H1 (cell line): Measurements from ENCODE around the gene SRM. TPM values are rescaled to one million over a fixed set of nuclear protein-coding genes. Genes with fewer than 3 reads are reported as not detected.
A peak's percentile ranks its signal among the peaks of the same experiment; 100 is the strongest.

ENCODE experiments used
- CTCF ChIA-PET: fragments of 300-600 bp; sonication (Branson Sonifier 250); formaldehyde crosslinking; loops from one replicate; lab custom pipeline; 2021; ENCODE audit not compliant: partially characterized antibody; lab: Charles Lee
- POLR2A ChIA-PET: fragments of 300-600 bp; sonication (Branson Sonifier 250); formaldehyde crosslinking; loops from one replicate; lab custom pipeline; 2021; ENCODE audit warnings: inconsistent platforms; ENCODE audit not compliant: partially characterized antibody; lab: Charles Lee
- DNase-seq, 2 experiments: peaks; one replicate each; pipeline versions ENCODE4 v3.0.0 to v3.0.0-alpha.2; 2010 to 2022; ENCODE audit warnings: low spot score in 2 of 2, low read depth in 1 of 2, mixed read lengths in 1 of 2
- FAIRE-seq: peaks from 2 replicates; lab custom pipeline; 2011; peaks lifted over from hg19 to GRCh38; lab: Jason Lieb, UNC
- H2AFZ ChIP-seq: 2 replicates; pipeline ENCODE4 v1.8.1; 2012; ENCODE audit warnings: low read length, inconsistent platforms
- H2AK5ac ChIP-seq: 2 replicates; pipeline ENCODE4 v1.6.1; 2013; ENCODE audit warnings: low read depth, low read length
- H2BK120ac ChIP-seq: replicated peaks from 2 replicates; pipeline ENCODE3; 2013; ENCODE audit warnings: low read depth, low read length, inconsistent platforms
- H2BK12ac ChIP-seq: 2 replicates; pipeline ENCODE4 v1.6.1; 2013; ENCODE audit warnings: low read depth, low read length
- H2BK15ac ChIP-seq: 2 replicates; pipeline ENCODE4 v1.6.1; 2013; ENCODE audit warnings: low read length
- H2BK20ac ChIP-seq: 2 replicates; pipeline ENCODE4 v1.6.1; 2013; ENCODE audit warnings: low read length
- H2BK5ac ChIP-seq: 2 replicates; pipeline ENCODE4 v1.6.1; 2013; ENCODE audit warnings: low read depth, low read length
- H3K14ac ChIP-seq: 2 replicates; pipeline ENCODE4 v1.6.1; 2013; ENCODE audit warnings: inconsistent platforms; ENCODE audit not compliant: insufficient read length
- H3K18ac ChIP-seq: 2 replicates; pipeline ENCODE4 v1.6.1; 2013; ENCODE audit warnings: low read length; ENCODE audit errors: extremely low read depth
- H3K23ac ChIP-seq: 2 replicates; pipeline ENCODE4 v1.6.1; 2013; ENCODE audit warnings: inconsistent platforms; ENCODE audit not compliant: insufficient read length
- H3K23me2 ChIP-seq: 2 replicates; pipeline ENCODE4 v1.6.1; 2013; ENCODE audit warnings: low read depth, low read length
- H3K27ac ChIP-seq: 2 replicates; pipeline ENCODE4 v1.6.1; 2011; ENCODE audit warnings: low read depth, low read length, inconsistent platforms
- H3K27me3 ChIP-seq, 4 experiments: replicated peaks in 1 of 4; 1 replicate in 1 of 4; 2 replicates in 3 of 4; pipeline versions ENCODE4 v1.6.1 to v1.8.1; 2011 to 2013; ENCODE audit warnings: low read length in 3 of 4, mild to moderate bottlenecking in 3 of 4, inconsistent platforms in 2 of 4, mixed read lengths in 2 of 4, moderate library complexity in 1 of 4; ENCODE audit not compliant: control insufficient read depth in 3 of 4, insufficient read depth in 3 of 4; ENCODE audit errors: extremely low read depth in 1 of 4
- H3K36me3 ChIP-seq, 4 experiments: 2 replicates each; pipeline versions ENCODE4 v1.6.1 to v1.8.1; 2011 to 2013; ENCODE audit warnings: mild to moderate bottlenecking in 4 of 4, low read length in 3 of 4, moderate library complexity in 2 of 4, control low read depth in 1 of 4, inconsistent platforms in 1 of 4; ENCODE audit not compliant: insufficient read depth in 4 of 4, control insufficient read depth in 2 of 4
- H3K4ac ChIP-seq: replicated peaks from 2 replicates; pipeline ENCODE3; 2013; ENCODE audit warnings: low read length, low read depth, mixed read lengths, inconsistent platforms; ENCODE audit not compliant: insufficient read length
- H3K4me1 ChIP-seq, 4 experiments: replicated peaks in 1 of 4; 1 replicate in 1 of 4; 2 replicates in 3 of 4; pipeline versions ENCODE4 v1.6.1 to v1.8.1; 2011 to 2013; ENCODE audit warnings: low read length in 3 of 4, inconsistent platforms in 2 of 4, mixed read lengths in 1 of 4; ENCODE audit not compliant: insufficient read depth in 4 of 4, control insufficient read depth in 3 of 4
- H3K4me2 ChIP-seq, 2 experiments: 2 replicates each; pipeline versions ENCODE4 v1.6.1 to v1.8.1; 2011 to 2013; ENCODE audit warnings: low read depth in 2 of 2, low read length in 2 of 2, control low read depth in 1 of 2, inconsistent platforms in 1 of 2, mild to moderate bottlenecking in 1 of 2; ENCODE audit not compliant: insufficient read depth in 1 of 2
- H3K4me3 ChIP-seq, 4 experiments: fragments of 200-600, 300-600 bp in 1 of 4; sonication (generic), shearing (Covaris generic), sonication (Bioruptor Twin) in 1 of 4; 2 replicates each; pipeline versions ENCODE4 v1.5.1 to v1.8.1; 2011 to 2016; ENCODE audit warnings: low read length in 4 of 4, low read depth in 3 of 4, control low read depth in 2 of 4, inconsistent platforms in 2 of 4, mild to moderate bottlenecking in 2 of 4, mixed read lengths in 1 of 4, moderate library complexity in 1 of 4; ENCODE audit not compliant: insufficient read depth in 2 of 4; ENCODE audit errors: extremely low read depth in 1 of 4
- H3K56ac ChIP-seq: replicated peaks from 2 replicates; pipeline ENCODE3; 2013; ENCODE audit warnings: low read depth, mild to moderate bottlenecking, mixed read lengths, low read length, inconsistent platforms; ENCODE audit not compliant: insufficient read length
- H3K79me1 ChIP-seq: 2 replicates; pipeline ENCODE4 v1.6.1; 2013; ENCODE audit warnings: low read depth, low read length, control low read depth
- H3K79me2 ChIP-seq, 2 experiments: 2 replicates each; pipeline versions ENCODE4 v1.6.1 to v1.8.1; 2012 to 2013; ENCODE audit warnings: low read length in 2 of 2, mild to moderate bottlenecking in 2 of 2, inconsistent platforms in 1 of 2; ENCODE audit not compliant: insufficient read depth in 2 of 2, control insufficient read depth in 1 of 2
- H3K9ac ChIP-seq, 4 experiments: replicated peaks in 1 of 4; 1 replicate in 1 of 4; 2 replicates in 3 of 4; pipeline versions ENCODE4 v1.6.1 to v1.8.1; 2011 to 2013; ENCODE audit warnings: low read depth in 3 of 4, low read length in 3 of 4, control low read depth in 2 of 4, mild to moderate bottlenecking in 2 of 4, moderate library complexity in 2 of 4, inconsistent platforms in 1 of 4; ENCODE audit errors: extremely low read depth in 1 of 4
- H3K9me3 ChIP-seq, 2 experiments: 2 replicates each; pipeline versions ENCODE4 v1.6.1 to v1.8.1; 2012 to 2013; ENCODE audit warnings: mild to moderate bottlenecking in 2 of 2, moderate library complexity in 2 of 2, control low read depth in 1 of 2, inconsistent platforms in 1 of 2, low read depth in 1 of 2, low read length in 1 of 2, mixed read lengths in 1 of 2; ENCODE audit not compliant: insufficient read depth in 2 of 2
- H4K20me1 ChIP-seq, 2 experiments: replicated peaks in 1 of 2; 2 replicates each; pipeline versions ENCODE3 to v1.8.1; 2011 to 2013; ENCODE audit warnings: inconsistent platforms in 2 of 2, low read length in 2 of 2, mild to moderate bottlenecking in 1 of 2; ENCODE audit not compliant: insufficient read depth in 2 of 2, control insufficient read depth in 1 of 2
- H4K5ac ChIP-seq: 2 replicates; pipeline ENCODE4 v1.6.1; 2013; ENCODE audit warnings: low read length, low read depth, mixed read lengths, inconsistent platforms; ENCODE audit not compliant: insufficient read length
- H4K8ac ChIP-seq: 2 replicates; pipeline ENCODE4 v1.8.0; 2013; ENCODE audit warnings: mild to moderate bottlenecking, moderate library complexity, low read length, inconsistent platforms; ENCODE audit not compliant: insufficient read depth; ENCODE audit errors: extremely low read depth
- H4K91ac ChIP-seq: replicated peaks from 2 replicates; pipeline ENCODE3; 2013; ENCODE audit warnings: low read length, mixed read lengths, inconsistent platforms; ENCODE audit not compliant: insufficient read length
- BRCA1 ChIP-seq: IDR thresholded peaks from 2 replicates; pipeline ENCODE4 v1.6.1; 2012; ENCODE audit warnings: low read depth, low read length, improper control_type of control experiment
- WGBS, 2 experiments: shearing (Covaris generic) in 1 of 2; methylation state at CpG; one replicate each; pipeline versions ENCODE4 v1.1.6 to v1.1.7; 2013 to 2015; ENCODE audit warnings: low lambda C conversion rate in 2 of 2, mixed read lengths in 2 of 2, inconsistent platforms in 1 of 2, low coverage in 1 of 2, missing lambda C conversion rate in 1 of 2; ENCODE audit not compliant: insufficient replicate concordance in 2 of 2, insufficient coverage in 1 of 2, insufficient read length in 1 of 2; ENCODE audit errors: extremely low coverage in 1 of 2, missing lambda C conversion rate in 1 of 2; 5-methylcytosine and 5-hydroxymethylcytosine counted together
- polyA plus RNA-seq, 7 experiments: library from polyadenylated mRNA; depleted of rRNA in 3 of 7; stranded (reverse) in 5 of 7; unstranded in 2 of 7; fragments of >200 nt in 5 of 7; fragments of 200-250 nt in 2 of 7; gene quantifications; 1 replicate in 5 of 7; 2 replicates in 1 of 7; 4 replicates in 1 of 7; pipeline versions ENCODE4 v1.2.1 to v1.2.3, GENCODE V29; 2011 to 2013; ENCODE audit warnings: missing spikeins in 2 of 7, mixed read lengths in 2 of 7
- total RNA-seq: library from RNA; stranded (reverse); fragmentation: NEBNext Ultra II Directional; extraction: Animal tissue kit (Norgen Biotek cat#: 25700); gene quantifications from 2 replicates; pipeline ENCODE4 v1.2.1, GENCODE V29; 2021

SRM gene
- total and polyA plus RNA-seq, 2 of the 8 experiments (the other 6 are each of a cell fraction or from before 2014, with no cell fraction given): 110 to 208 TPM

DNA sequence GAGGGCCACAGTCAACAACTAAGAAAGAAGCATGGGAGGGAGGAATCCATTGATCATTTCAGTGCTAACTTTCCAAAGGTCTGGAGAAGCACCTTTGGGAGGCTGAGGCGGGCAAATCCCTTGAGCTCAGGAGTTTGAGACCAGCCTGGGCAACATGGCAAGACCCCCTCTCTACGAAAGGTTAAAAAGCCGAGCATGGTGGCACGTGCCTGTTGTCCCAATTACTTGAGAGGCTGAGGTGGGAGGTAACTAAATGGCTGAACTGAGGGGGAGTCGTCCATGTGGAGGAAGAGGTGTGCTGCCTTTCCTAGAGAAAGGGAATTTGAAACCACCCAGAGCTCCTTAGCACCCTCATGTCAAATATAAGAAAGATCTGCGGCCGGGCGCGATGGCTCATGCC is 29.0 kb downstream of the SRM start:
- Histone ChIP-seq H3K23me2 (no peaks in the 10 kb centered on the region), H3K79me1 (no peaks in the 10 kb centered on the region), H3K79me2 (no peaks in the 10 kb centered on the region), H3K27ac (no peak overlapping the region), H4K20me1 (peaks cover 0 to 7% of the 10 kb centered on the region in 2 experiments), H3K36me3 (peaks cover 0 to 20% (median 3%) of the 10 kb centered on the region in 4 experiments; a peak in 5 of 8 replicates), H3K4ac (no peak overlapping the region), H2AFZ (no peak overlapping the region), H3K4me3 (no peak overlapping the region), H2BK120ac (no peak overlapping the region), H2BK5ac (no peak overlapping the region), H3K18ac (no peak overlapping the region), H3K56ac (no peak overlapping the region), H3K9me3 (no peaks in the 10 kb centered on the region; a peak in 1 of 4 replicates), H3K14ac (no peak overlapping the region), H2BK20ac (no peak overlapping the region), H3K4me2 (no peak overlapping the region), H2BK15ac (no peak overlapping the region), H4K91ac (no peak overlapping the region), H2BK12ac (no peak overlapping the region), H2AK5ac (no peak overlapping the region), H3K23ac (no peak overlapping the region), H3K9ac (no peak overlapping the region), H4K5ac (no peak overlapping the region), H3K4me1 (peaks cover 0 to 4% (median 0%) of the 10 kb centered on the region in 4 experiments; a peak in 2 of 7 replicates), H3K27me3 (no peaks in the 10 kb centered on the region), H4K8ac (no peak overlapping the region)
- 89% methylated on average over 9 of the region's 9 CpGs; no CpG with 5 or more reads in 1 of the 2 experiments for WGBS, 2 experiments
- FAIRE-seq (no peak), DNase-seq (peak in 1 of 2 experiments; percentile 43)
- ChIA-PET CTCF (interaction anchor here (0.8 to 1.7 kb wide), 3 partner anchors 27 to 81 kb away, joined by 3 to 6 read pairs (median 3); no protein-coding TSS in a partner anchor), POLR2A (interaction anchor here (0.6 to 3.2 kb wide), 15 partner anchors 10 to 114 kb away, joined by 3 to 20 read pairs (median 5); partner anchors contain the start of genes EXOSC10, SRM and TARDBP)
- TF ChIP-seq BRCA1: no peak
